Nephron progenitor cell (in vitro differentiated cells): Measurements from ENCODE around the gene FUNDC2.

Experiments
- DNase-seq: peaks from one replicate; pipeline ENCODE4 v3.0.0; 2021
- H3K27ac Mint-ChIP-seq: 2 replicates; pipeline ENCODE4 v1.8.0; 2021; ENCODE audit warnings: mild to moderate bottlenecking, moderate library complexity, mixed read lengths
- H3K27me3 Mint-ChIP-seq: 2 replicates; pipeline ENCODE4 v1.8.0; 2021; ENCODE audit warnings: mild to moderate bottlenecking, low read depth, mixed read lengths; ENCODE audit not compliant: poor library complexity
- H3K36me3 Mint-ChIP-seq: 2 replicates; pipeline ENCODE4 v1.8.0; 2021; ENCODE audit warnings: low read depth, mixed read lengths
- H3K4me1 Mint-ChIP-seq: 2 replicates; pipeline ENCODE4 v1.8.0; 2021; ENCODE audit warnings: mixed read lengths
- H3K4me3 Mint-ChIP-seq: 2 replicates; pipeline ENCODE4 v1.8.0; 2021; ENCODE audit warnings: mild to moderate bottlenecking, moderate library complexity, mixed read lengths
- H3K9me3 Mint-ChIP-seq: 2 replicates; pipeline ENCODE4 v1.8.0; 2021; ENCODE audit warnings: mild to moderate bottlenecking, moderate library complexity, mixed read lengths
- CTCF ChIP-seq: fragments of 200-600 bp; sonication (generic); IDR thresholded peaks from 2 replicates; pipeline ENCODE4 v1.5.0; 2021; ENCODE audit warnings: antibody characterized with exemption

Gene FUNDC2

GRCh38 chrX:155020591-155020990 lies 6.1 kb upstream of the FUNDC2 start:
- H3K9me3 Mint-ChIP-seq: peaks cover 13% of the 10 kb centered on the region
- no peaks in the 10 kb centered on the region for H3K36me3 Mint-ChIP-seq
- no peak for TF ChIP-seq CTCF
- H3K4me3 Mint-ChIP-seq: no peak overlapping the region
- no peak overlapping the region for H3K27ac Mint-ChIP-seq
- no peak for DNase-seq
- H3K4me1 Mint-ChIP-seq: no peaks in the 10 kb centered on the region
- H3K27me3 Mint-ChIP-seq: no peaks in the 10 kb centered on the region

GRCh38 chrX:155022585-155022984 lies 4.1 kb upstream of the FUNDC2 start, which contains the start of gene F8:
Gene F8, minus strand, starts transcription at chrX:155022723. Its CDS starts 171 bp downstream, at chrX:155022552.
- Mint-ChIP-seq H3K4me3 (no peak within 1 kb of the TSS), H3K27ac (no peak within 1 kb of the TSS), H3K4me1 (no peaks in the 10 kb centered on the region), H3K36me3 (no peaks in the 10 kb centered on the region), H3K27me3 (no peaks in the 10 kb centered on the region), H3K9me3 (peaks cover 18% of the 10 kb centered on the region)
- no peak for TF ChIP-seq CTCF
- DNase-seq: no peak

- Mint-ChIP-seq H3K4me1 (peaks cover 12% of the 10 kb centered on the region), H3K9me3 (peaks cover 28% of the 10 kb centered on the region), H3K4me3 (no peak overlapping the region), H3K27ac (no peak overlapping the region), H3K27me3 (no peaks in the 10 kb centered on the region), H3K36me3 (no peaks in the 10 kb centered on the region)
- no peak for TF ChIP-seq CTCF
- DNase-seq: no peak
These were observed 2.5 kb upstream of the FUNDC2 start for GRCh38 chrX:155023907-155024833.

GRCh38 chrX:155026420-155026726 lies 271 bp upstream of the FUNDC2 start:
- H3K27ac Mint-ChIP-seq: peak overlapping the region; percentile 90

GRCh38 chrX:155027509-155028066 lies 944 bp downstream of the FUNDC2 start:
- peaks cover 49% of the 10 kb centered on the region for H3K9me3 Mint-ChIP-seq
- H3K36me3 Mint-ChIP-seq: peaks cover 11% of the 10 kb centered on the region
- H3K27ac Mint-ChIP-seq: peak overlapping the region; percentile 98
- no peaks in the 10 kb centered on the region for H3K27me3 Mint-ChIP-seq
- peak overlapping the region; percentile 88 for H3K4me3 Mint-ChIP-seq
- no peak for TF ChIP-seq CTCF
- H3K4me1 Mint-ChIP-seq: peaks cover 12% of the 10 kb centered on the region
- no peak for DNase-seq

More at GRCh38 chrX:155026420-155026726, 271 bp upstream of the FUNDC2 start:
- no peak for TF ChIP-seq CTCF
- H3K4me1 Mint-ChIP-seq: peaks cover 12% of the 10 kb centered on the region
- peak overlapping the region; percentile 83 for H3K4me3 Mint-ChIP-seq
- peaks cover 42% of the 10 kb centered on the region for H3K9me3 Mint-ChIP-seq
- no peaks in the 10 kb centered on the region for H3K27me3 Mint-ChIP-seq
- DNase-seq: no peak
- peaks cover 6% of the 10 kb centered on the region for H3K36me3 Mint-ChIP-seq
